ENCODE measurements around the gene NDUFC1. TPM values are rescaled to one million over a fixed set of nuclear protein-coding genes. Genes with fewer than 3 reads are reported as not detected.

Gene NDUFC1
- total and polyA plus RNA-seq, 2 of the 8 experiments (the other 6 are each of a cell fraction or from before 2014, with no cell fraction given) = 41.9 to 62.0 TPM

DNA sequence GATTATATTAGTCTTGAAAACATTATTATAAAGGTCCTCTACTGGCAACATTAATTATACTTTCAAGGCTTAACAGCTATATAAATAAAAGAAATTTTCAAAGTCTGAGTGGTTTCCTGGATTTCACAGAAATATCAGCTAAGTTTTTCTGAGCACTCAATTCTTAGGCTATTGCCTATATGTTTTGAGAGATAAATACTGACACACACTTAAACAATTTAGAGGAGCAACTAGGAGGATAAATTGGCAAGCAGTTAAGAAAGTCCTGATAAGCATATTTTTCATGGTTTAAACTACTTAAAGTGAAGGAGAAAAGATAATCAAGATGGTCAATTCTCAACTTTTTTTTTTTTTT lies 19.6 kb downstream of the NDUFC1 start:
- H2BK15ac ChIP-seq (ENCODE audit: low read length) = no peak overlapping the region
- no peak for DNase-seq (ENCODE audit: low read depth in 1 of 2, low spot score in 2 of 2)
- H4K8ac ChIP-seq (ENCODE audit: extremely low read depth, insufficient read depth, low read length) = no peak overlapping the region
- no peaks in the 10 kb centered on the region for H3K79me2 ChIP-seq (ENCODE audit: control insufficient read depth in 1 of 2, insufficient read depth in 2 of 2, low read length in 2 of 2)
- H3K4me1 ChIP-seq (replicated peaks in 1 of 4; ENCODE audit: control insufficient read depth in 3 of 4, insufficient read depth in 4 of 4, low read length in 3 of 4) = peaks cover 2 to 5% (median 4%) of the 10 kb centered on the region in 4 experiments; a peak in 5 of 7 replicates
- peaks cover 5 to 34% (median 25%) of the 10 kb centered on the region in 4 experiments for H3K27me3 ChIP-seq (replicated peaks in 1 of 4; ENCODE audit: control insufficient read depth in 3 of 4, extremely low read depth in 1 of 4, insufficient read depth in 3 of 4, low read length in 3 of 4)
- H3K18ac ChIP-seq (ENCODE audit: extremely low read depth, low read length) = no peak overlapping the region
- no peak overlapping the region for H4K91ac ChIP-seq (replicated peaks; ENCODE audit: insufficient read length, low read length)
- no peak overlapping the region for H3K56ac ChIP-seq (replicated peaks; ENCODE audit: insufficient read length, low read depth, low read length)
- no peak overlapping the region for H2AFZ ChIP-seq (ENCODE audit: low read length)
- no peak overlapping the region for H2BK120ac ChIP-seq (replicated peaks; ENCODE audit: low read depth, low read length)
- no peak overlapping the region for H3K4ac ChIP-seq (replicated peaks; ENCODE audit: insufficient read length, low read depth, low read length)
- no peak overlapping the region for H3K9ac ChIP-seq (replicated peaks in 1 of 4; ENCODE audit: extremely low read depth in 1 of 4, low read depth in 3 of 4, low read length in 3 of 4)
- H3K4me2 ChIP-seq (ENCODE audit: insufficient read depth in 1 of 2, low read depth in 2 of 2, low read length in 2 of 2) = no peak overlapping the region
- no peak overlapping the region for H3K23ac ChIP-seq (ENCODE audit: insufficient read length)
- no peak overlapping the region for H2BK5ac ChIP-seq (ENCODE audit: low read depth, low read length)
- no peak overlapping the region for H3K14ac ChIP-seq (ENCODE audit: insufficient read length)
- no peak overlapping the region for H3K27ac ChIP-seq (ENCODE audit: low read depth, low read length)
- no peaks in the 10 kb centered on the region for H3K79me1 ChIP-seq (ENCODE audit: low read depth, low read length)
- H2BK20ac ChIP-seq (ENCODE audit: low read length) = no peak overlapping the region
- FAIRE-seq = no peak
- no peaks in the 10 kb centered on the region for H3K36me3 ChIP-seq (ENCODE audit: control insufficient read depth in 2 of 4, insufficient read depth in 4 of 4, low read length in 3 of 4)
- peaks cover 9% of the 10 kb centered on the region for H3K23me2 ChIP-seq (ENCODE audit: low read depth, low read length)
- H2BK12ac ChIP-seq (ENCODE audit: low read depth, low read length) = no peak overlapping the region
- H3K9me3 ChIP-seq (ENCODE audit: insufficient read depth in 2 of 2, low read depth in 1 of 2, low read length in 1 of 2) = no peaks in the 10 kb centered on the region
- no peak overlapping the region for H2AK5ac ChIP-seq (ENCODE audit: low read depth, low read length)
- H4K5ac ChIP-seq (ENCODE audit: insufficient read length, low read depth, low read length) = no peak overlapping the region
- H3K4me3 ChIP-seq (ENCODE audit: extremely low read depth in 1 of 4, insufficient read depth in 2 of 4, low read depth in 3 of 4, low read length in 4 of 4) = no peak overlapping the region
- POLR2A ChIA-PET (ENCODE audit: partially characterized antibody) = interaction anchor here (1.1 kb wide), 1 partner anchor 155 kb away, joined by 3 read pairs; no protein-coding TSS in a partner anchor
- CTCF ChIA-PET (ENCODE audit: partially characterized antibody) = interaction anchor here (0.5 to 4.8 kb wide), 9 partner anchors 13 to 333 kb away, joined by 3 to 34 read pairs (median 4); no protein-coding TSS in a partner anchor
- no peaks in the 10 kb centered on the region for H4K20me1 ChIP-seq (replicated peaks in 1 of 2; ENCODE audit: control insufficient read depth in 1 of 2, insufficient read depth in 2 of 2, low read length in 2 of 2)
- no peak for TF ChIP-seq EZH2 (IDR thresholded peaks at IDR 0.05; ENCODE audit: low read depth, low read length, severe bottlenecking)
- no peak for TF ChIP-seq CHD1 (IDR thresholded peaks at IDR 0.05; ENCODE audit: low read depth, low read length)
- TF ChIP-seq PHF8 (conservative IDR thresholded peaks at IDR 0.05; ENCODE audit: low read depth, low read length) = no peak
- TF ChIP-seq ZNF274 (IDR thresholded peaks at IDR 0.05; ENCODE audit: borderline replicate concordance, extremely low read depth, low read length) = no peak
- no peak for TF ChIP-seq KDM5A (IDR thresholded peaks at IDR 0.05; ENCODE audit: low read length)
- no peak for TF ChIP-seq CREB1 (IDR thresholded peaks at IDR 0.05)
- no peak for TF ChIP-seq JUND (IDR thresholded peaks at IDR 0.05; ENCODE audit: low read length)
- no peak for TF ChIP-seq POLR2A (IDR thresholded peaks at IDR 0.05; ENCODE audit: control extremely low read depth in 1 of 2, low read depth in 2 of 2, low read length in 2 of 2)
- no peak for TF ChIP-seq KDM1A (IDR thresholded peaks at IDR 0.05; ENCODE audit: borderline replicate concordance, low read length)
- no peak for TF ChIP-seq RXRA (IDR thresholded peaks at IDR 0.05; ENCODE audit: insufficient read depth, low read depth, low read length)
- TF ChIP-seq, protein P1, sequence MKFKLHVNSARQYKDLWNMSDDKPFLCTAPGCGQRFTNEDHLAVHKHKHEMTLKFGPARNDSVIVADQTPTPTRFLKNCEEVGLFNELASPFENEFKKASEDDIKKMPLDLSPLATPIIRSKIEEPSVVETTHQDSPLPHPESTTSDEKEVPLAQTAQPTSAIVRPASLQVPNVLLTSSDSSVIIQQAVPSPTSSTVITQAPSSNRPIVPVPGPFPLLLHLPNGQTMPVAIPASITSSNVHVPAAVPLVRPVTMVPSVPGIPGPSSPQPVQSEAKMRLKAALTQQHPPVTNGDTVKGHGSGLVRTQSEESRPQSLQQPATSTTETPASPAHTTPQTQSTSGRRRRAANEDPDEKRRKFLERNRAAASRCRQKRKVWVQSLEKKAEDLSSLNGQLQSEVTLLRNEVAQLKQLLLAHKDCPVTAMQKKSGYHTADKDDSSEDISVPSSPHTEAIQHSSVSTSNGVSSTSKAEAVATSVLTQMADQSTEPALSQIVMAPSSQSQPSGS (IDR thresholded peaks at IDR 0.05; ENCODE audit: low read length) = no peak
- no peak for TF ChIP-seq TAF7 (optimal IDR thresholded peaks at IDR 0.05; ENCODE audit: borderline replicate concordance, low read depth, low read length)
